Central memory CD8-positive, alpha-beta T cell (primary cell): ENCODE results near the gene SMAD7.

Experiments used
- ATAC-seq: fragments of 150-1000 bp; cut with Tn5 transposase; replicated peaks from 2 replicates; pipeline ENCODE4 v1.10.0; 2022; ENCODE audit warnings: mild to moderate bottlenecking, moderate FRiP score, moderate number of reproducible peaks; ENCODE audit not compliant: poor library complexity, severe bottlenecking; ENCODE audit errors: extremely low read depth
- DNase-seq, 2 donors: peaks; one replicate each; pipeline ENCODE4 v3.0.0; 2021; ENCODE audit warnings: low spot score in 2 of 2
- H3K27ac Mint-ChIP-seq: one replicate; pipeline ENCODE4 v1.8.0; 2022; ENCODE audit warnings: low read depth, mild to moderate bottlenecking, moderate library complexity, mixed read lengths
- H3K27me3 Mint-ChIP-seq: one replicate; pipeline ENCODE4 v1.8.0; 2022; ENCODE audit warnings: mixed read lengths
- H3K36me3 Mint-ChIP-seq: one replicate; pipeline ENCODE4 v1.8.0; 2022; ENCODE audit warnings: mild to moderate bottlenecking, moderate library complexity, mixed read lengths; ENCODE audit not compliant: insufficient read depth
- H3K4me1 Mint-ChIP-seq: one replicate; pipeline ENCODE4 v1.8.0; 2022; ENCODE audit warnings: mixed read lengths
- H3K4me3 Mint-ChIP-seq: one replicate; pipeline ENCODE4 v1.8.0; 2022; ENCODE audit warnings: mild to moderate bottlenecking, moderate library complexity, mixed read lengths
- H3K9me3 Mint-ChIP-seq: one replicate; pipeline ENCODE4 v1.8.0; 2022; ENCODE audit warnings: mixed read lengths

Gene SMAD7, protein sequence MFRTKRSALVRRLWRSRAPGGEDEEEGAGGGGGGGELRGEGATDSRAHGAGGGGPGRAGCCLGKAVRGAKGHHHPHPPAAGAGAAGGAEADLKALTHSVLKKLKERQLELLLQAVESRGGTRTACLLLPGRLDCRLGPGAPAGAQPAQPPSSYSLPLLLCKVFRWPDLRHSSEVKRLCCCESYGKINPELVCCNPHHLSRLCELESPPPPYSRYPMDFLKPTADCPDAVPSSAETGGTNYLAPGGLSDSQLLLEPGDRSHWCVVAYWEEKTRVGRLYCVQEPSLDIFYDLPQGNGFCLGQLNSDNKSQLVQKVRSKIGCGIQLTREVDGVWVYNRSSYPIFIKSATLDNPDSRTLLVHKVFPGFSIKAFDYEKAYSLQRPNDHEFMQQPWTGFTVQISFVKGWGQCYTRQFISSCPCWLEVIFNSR

DNA sequence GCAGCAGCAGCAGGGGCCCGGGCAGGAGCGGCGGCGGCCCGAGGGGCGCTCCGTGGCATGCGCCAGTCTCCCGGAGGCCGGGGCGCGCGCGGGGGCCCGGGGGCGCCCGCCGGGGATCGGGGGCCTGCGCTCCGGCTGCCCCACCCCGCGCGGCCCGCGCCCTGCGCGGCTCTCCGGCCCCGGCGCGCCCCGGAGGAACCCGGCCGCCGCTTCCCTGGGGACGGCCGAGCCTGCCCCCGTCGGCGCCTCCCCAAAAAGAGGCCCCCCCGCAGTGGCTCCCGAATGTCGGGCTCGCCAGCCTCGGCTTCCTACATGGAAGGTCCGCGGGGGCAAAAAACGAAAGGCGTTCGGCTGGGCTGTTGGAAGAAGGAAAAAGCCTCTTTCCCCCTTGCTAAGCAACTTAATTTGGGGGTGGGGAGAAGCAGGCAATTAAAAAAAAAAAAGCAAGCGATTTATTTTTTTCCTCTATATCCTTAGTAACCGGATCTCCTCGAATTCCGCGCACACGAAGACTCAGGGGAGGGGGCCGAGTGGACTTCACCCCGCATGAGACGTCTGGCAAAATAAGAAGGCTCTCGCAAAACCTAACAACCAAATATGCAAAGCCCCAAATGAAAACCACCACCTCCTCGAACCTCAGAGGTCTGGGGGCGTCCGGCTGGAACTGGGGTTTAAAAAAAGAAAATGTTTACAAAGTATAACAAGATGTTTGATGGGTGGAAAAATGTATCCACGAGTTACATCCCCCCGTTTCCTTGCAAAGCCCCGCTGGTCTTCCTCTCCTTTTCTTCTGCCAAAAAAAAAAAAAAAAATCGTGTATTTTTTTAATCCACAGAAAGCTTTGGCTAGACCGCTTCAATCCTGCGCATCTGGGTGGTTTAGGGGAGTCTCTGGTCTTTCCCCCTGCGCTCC, at the start of gene SMAD7:
Gene SMAD7 (minus strand): TSS at position 430 of the 912 bp plus-strand sequence. CDS start 541 bp downstream, outside the sequence.
- ATAC-seq (no peak), DNase-seq (no peak)
- H3K4me3 Mint-ChIP-seq: peak within 1 kb of the TSS; percentile 96

DNA sequence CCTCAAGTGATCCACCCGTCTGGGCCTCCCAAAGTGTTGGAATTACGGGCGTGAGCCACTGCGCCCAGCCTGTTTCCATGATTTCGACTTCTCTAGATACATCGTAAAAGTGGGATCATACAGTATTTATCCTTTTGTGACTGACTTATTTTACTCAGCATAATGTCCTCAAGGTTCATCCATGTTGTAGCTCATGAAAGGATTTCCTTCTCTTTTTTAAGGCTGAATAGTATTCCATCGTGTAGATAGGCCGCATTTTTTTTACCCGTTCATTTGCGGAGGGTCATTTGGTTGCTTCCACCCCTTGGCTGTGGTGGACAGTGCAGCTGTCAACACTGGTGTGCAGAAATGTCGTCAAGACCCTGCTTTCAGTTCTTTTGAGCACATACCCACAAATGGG, 48.8 kb upstream of the SMAD7 start:
- Mint-ChIP-seq H3K4me3 (no peak overlapping the region), H3K4me1 (peaks cover 14% of the 10 kb centered on the region), H3K36me3 (peaks cover 3% of the 10 kb centered on the region), H3K27me3 (peaks cover 27% of the 10 kb centered on the region), H3K9me3 (no peaks in the 10 kb centered on the region), H3K27ac (no peak overlapping the region)
- DNase-seq (no peak), ATAC-seq (no peak)

More for the DNA sequence above, at the start of gene SMAD7:
- no peaks in the 10 kb centered on the region for H3K9me3 Mint-ChIP-seq
- H3K4me1 Mint-ChIP-seq: peaks cover 40% of the 10 kb centered on the region
- no peaks in the 10 kb centered on the region for H3K27me3 Mint-ChIP-seq
- peaks cover 64% of the 10 kb centered on the region for H3K36me3 Mint-ChIP-seq
- H3K27ac Mint-ChIP-seq: peak within 1 kb of the TSS; percentile 100

DNA sequence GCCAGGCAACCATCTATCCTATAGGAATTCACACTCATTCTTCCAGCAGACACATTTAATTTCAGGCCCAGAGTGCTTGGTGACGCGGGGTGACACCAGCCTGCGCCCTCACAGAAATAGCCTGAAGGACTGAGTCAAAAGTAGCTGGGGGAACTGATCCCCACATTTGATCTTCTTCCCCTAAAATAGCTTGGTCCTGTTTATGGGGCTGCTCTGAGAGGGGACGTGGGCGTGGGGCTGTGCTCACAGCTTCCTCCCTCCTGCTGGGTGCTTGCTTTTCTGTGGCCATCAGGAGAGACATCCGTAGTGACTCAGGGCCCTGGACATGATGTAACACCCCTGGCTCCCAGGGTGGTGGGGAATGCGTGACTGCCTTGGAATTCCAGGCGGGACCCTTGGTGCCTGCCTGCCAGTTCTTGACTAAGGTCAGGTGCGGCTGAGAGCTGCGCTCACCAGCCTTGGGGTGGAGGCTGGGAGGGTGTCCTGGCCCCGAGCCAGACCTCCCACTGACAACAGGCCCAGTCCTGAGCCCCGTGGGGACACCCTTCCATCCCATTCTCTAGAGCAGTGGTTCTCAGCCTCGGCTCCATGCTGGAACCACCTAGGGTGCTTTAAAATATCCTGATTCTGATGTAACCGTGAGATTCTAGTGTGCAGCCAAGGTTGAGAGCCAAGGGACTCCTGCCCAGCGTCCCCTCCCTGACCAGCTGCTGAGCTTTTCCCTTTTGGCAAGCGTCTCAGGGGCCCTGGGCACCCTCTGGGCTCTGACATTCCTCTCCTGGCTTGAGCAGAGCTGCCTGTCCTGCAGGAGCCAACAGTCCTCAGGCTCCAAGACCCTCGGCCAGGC, 47.4 kb upstream of the SMAD7 start:
- Mint-ChIP-seq H3K27ac (peak overlapping the region; percentile 80), H3K4me3 (no peak overlapping the region), H3K27me3 (peaks cover 19% of the 10 kb centered on the region), H3K4me1 (peaks cover 14% of the 10 kb centered on the region), H3K36me3 (peaks cover 3% of the 10 kb centered on the region), H3K9me3 (no peaks in the 10 kb centered on the region)
- DNase-seq (no peak), ATAC-seq (no peak)

DNA sequence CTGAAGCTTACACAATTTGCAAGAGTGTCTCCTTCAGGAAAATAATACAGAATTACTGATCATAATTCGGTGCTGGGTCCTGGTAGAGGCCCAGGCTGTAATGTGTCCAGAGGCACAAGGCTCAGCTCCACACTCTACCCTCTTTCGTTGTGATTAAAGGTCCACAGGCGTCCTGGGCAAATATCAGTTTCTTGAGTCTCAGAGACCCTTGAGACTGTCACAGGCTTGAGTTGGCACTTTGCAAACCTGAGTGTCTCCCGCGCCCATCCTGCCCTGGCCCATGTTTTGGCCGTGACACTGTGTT, 46.9 kb upstream of the SMAD7 start:
- Mint-ChIP-seq H3K36me3 (peaks cover 3% of the 10 kb centered on the region), H3K4me1 (peaks cover 14% of the 10 kb centered on the region), H3K9me3 (no peaks in the 10 kb centered on the region), H3K27me3 (peaks cover 19% of the 10 kb centered on the region), H3K27ac (peak overlapping the region; percentile 80), H3K4me3 (no peak overlapping the region)
- ATAC-seq (no peak), DNase-seq (no peak)

DNA sequence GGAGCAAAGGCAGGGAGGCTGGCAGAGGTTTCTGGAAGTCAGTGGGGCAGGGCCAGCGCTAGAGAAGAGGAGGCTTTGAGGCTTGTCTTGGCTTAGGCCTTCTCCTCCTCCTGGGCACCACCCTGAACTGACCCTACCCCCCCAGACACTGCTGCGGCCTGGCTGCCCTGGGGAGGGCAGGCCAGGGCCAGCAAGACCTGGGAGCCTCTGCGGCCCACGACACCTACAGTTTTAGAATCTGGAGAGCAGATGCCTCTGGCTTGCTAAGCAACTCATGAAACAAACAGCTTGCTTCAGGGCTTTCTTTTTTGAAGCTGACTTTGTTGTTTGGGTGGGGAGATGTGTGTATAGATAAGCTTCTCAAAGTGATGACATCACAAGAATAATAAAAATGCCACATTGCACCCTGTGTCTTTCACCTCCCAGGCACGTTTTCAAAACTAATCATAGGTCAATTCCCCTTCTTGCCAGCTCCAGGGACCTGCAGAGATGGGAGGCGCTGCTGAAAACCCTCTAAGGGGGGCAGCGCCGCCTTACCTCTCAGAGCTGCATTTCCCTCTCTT, 46.2 kb upstream of the SMAD7 start:
- peak; percentile 87 for ATAC-seq
- peak in 1 of 2 donors; percentile 38 for DNase-seq
- H3K27ac Mint-ChIP-seq: peak overlapping the region; percentile 80

DNA sequence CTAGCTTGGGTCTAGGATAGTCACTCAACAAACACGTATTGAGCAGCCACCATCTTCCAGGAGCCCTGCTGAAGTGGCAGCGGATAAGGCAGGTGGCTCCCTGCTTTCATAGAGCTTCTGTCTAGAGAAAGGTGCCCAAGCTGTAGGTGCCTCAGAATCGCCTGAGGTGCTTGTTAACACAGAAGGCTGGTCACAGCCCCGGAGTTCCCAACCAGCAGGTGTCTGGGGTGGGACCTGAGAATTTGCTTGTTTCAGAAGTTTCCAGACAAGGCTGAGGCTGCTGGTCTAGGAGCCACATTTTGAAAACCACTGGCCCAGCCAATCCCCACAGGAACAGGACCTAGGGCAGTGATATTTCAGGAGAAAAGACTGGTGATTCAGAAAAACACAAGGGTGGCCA, 45.3 kb upstream of the SMAD7 start:
- peaks cover 3% of the 10 kb centered on the region for H3K36me3 Mint-ChIP-seq
- no peaks in the 10 kb centered on the region for H3K9me3 Mint-ChIP-seq
- H3K27me3 Mint-ChIP-seq: peaks cover 8% of the 10 kb centered on the region
- DNase-seq (no peak), ATAC-seq (no peak)
- peak overlapping the region; percentile 80 for H3K27ac Mint-ChIP-seq
- no peak overlapping the region for H3K4me3 Mint-ChIP-seq
- peaks cover 14% of the 10 kb centered on the region for H3K4me1 Mint-ChIP-seq

More for the DNA sequence above, 46.2 kb upstream of the SMAD7 start:
- Mint-ChIP-seq H3K9me3 (no peaks in the 10 kb centered on the region), H3K27me3 (peaks cover 17% of the 10 kb centered on the region), H3K4me3 (no peak overlapping the region), H3K4me1 (peaks cover 14% of the 10 kb centered on the region), H3K36me3 (peaks cover 3% of the 10 kb centered on the region)

DNA sequence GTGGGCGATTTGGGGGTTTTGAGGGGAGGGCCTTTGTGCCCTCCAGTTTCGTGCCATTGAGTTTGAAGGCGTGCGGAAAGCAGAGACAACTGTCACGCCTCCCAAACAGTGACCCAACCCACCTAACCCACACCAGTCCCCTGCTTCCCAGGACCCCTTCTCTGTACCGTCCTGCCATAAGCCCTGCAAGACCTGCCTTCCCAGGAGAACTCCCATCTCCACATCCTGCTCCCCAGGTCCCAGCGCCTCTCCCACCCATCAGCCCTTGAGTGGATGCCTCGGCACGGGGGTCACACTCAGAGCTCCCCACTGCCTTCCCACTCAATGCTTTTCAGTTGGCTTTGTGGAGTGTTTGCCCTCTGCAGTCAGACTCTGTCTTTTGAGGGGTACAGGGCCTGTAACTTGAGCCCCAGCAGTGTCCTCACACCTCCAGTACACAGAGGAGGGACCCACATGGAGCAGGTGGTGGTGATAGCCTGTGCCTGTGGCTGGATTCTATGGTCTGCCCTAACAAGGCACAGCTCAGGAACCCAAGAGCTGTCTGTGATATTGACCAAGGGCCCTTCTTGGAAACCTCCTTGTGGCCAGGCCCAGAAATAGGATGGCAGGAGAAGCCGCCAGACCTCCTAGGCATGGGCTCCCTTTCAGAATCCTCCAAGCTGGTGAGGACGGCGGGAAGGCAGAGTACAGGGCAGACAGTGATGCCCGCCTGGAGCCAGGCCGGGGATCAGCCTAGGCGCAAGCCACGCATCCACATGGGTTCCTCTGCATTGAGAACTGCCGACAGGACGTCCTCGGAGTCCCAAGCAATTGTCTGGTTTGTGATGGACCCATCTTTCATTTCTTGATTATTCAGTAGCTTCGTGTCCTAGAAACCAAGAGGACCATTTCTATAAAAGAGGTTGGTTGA, 44.4 kb upstream of the SMAD7 start:
- no peaks in the 10 kb centered on the region for H3K36me3 Mint-ChIP-seq
- H3K27ac Mint-ChIP-seq: peak overlapping the region; percentile 35
- H3K4me3 Mint-ChIP-seq: no peak overlapping the region
- peaks cover 8% of the 10 kb centered on the region for H3K27me3 Mint-ChIP-seq
- no peak for DNase-seq
- no peak for ATAC-seq
- H3K9me3 Mint-ChIP-seq: no peaks in the 10 kb centered on the region
- H3K4me1 Mint-ChIP-seq: peaks cover 14% of the 10 kb centered on the region

DNA sequence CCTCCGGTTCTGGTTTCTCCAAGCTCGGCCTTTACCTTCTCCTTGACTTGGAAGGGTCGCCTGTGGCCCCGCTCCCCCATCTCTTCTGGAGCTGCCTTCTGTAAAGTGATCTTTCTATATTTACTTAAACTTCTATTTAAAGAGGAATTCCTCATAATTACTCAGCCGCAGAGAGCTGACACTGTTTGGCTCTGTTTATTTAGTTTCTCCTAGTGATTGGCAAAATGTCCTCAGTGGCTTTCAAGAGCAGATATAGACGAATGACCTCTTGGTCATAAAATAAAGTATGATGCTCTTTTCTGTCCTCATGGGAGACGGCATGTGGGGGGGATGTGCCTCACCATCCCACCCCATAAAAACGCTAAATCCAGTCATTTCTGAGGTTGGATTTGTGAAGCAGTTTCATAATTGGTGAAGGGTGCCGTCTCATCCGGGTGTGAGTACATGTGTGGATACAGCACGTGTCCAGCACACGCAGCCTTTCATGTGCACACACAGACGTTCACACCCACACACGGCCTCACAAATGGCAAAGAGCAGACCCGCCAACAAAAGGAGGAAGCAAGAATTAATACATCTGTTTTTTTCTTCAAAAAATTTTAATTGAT, 43.4 kb upstream of the SMAD7 start:
- Mint-ChIP-seq H3K27me3 (peaks cover 8% of the 10 kb centered on the region), H3K27ac (peak overlapping the region; percentile 0), H3K36me3 (no peaks in the 10 kb centered on the region), H3K4me3 (no peak overlapping the region), H3K4me1 (peaks cover 14% of the 10 kb centered on the region), H3K9me3 (no peaks in the 10 kb centered on the region)
- DNase-seq (no peak), ATAC-seq (no peak)

DNA sequence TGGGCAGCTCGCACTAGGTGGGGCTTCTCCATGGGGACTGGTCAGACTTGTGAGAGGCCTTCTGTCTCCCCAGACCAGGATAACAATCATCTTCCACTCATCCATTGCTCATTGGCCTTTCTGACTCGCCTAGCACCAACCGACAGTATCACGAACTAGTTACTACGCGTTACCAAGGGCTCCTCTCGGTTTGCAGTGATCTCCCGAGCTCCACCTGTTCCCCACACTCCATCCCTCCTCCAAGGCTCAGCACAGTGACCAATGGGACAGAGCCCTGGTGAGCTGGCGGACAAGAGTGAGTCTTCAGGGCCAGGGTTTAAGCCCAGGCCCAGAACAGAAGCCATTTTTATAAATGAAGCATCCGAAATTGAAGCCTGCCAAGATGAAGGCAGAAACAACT, 42.8 kb upstream of the SMAD7 start:
- Mint-ChIP-seq H3K27ac (peak overlapping the region; percentile 0), H3K9me3 (no peaks in the 10 kb centered on the region), H3K4me3 (no peak overlapping the region), H3K27me3 (peaks cover 8% of the 10 kb centered on the region), H3K36me3 (no peaks in the 10 kb centered on the region), H3K4me1 (peaks cover 14% of the 10 kb centered on the region)
- ATAC-seq (no peak), DNase-seq (no peak)

DNA sequence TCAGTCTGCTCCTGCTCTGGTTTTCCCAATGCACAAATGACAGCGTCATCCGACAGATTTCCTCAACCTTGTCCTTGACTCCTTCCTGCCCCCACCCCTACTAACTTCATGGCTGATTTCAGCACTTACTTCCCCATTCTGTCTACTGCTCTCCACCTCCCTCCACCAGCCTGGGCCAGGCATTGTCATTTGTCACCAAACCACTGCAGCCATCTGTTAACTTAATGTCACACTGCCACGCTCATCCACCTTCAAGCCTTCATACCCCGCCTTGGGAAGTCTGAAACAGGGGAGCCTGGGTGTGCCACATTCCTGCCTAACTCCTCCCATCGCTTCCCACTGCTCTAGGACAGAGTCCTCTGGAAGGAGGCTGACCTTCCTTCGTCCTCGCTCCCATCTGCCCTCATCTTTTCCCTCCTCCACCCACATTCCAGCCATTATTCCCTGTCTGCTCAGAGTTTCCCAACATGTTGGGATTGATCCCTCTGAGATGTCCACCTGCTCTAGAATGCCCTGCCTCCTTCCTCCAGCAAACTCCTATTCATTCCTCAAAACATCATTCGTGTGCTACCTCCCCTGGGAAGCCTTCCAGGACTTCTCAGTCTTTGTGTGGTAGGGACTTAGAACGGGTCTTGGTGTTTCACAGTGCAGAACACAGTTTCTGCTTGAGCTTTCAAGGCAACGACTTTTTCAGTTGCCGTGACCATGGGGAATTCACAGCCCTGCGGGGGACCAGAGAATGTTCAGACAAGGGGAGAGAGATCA, 42.2 kb upstream of the SMAD7 start:
- ATAC-seq (no peak), DNase-seq (no peak)
- Mint-ChIP-seq H3K36me3 (no peaks in the 10 kb centered on the region), H3K27ac (peak overlapping the region; percentile 0), H3K4me1 (peaks cover 14% of the 10 kb centered on the region), H3K4me3 (no peak overlapping the region), H3K27me3 (peaks cover 8% of the 10 kb centered on the region), H3K9me3 (no peaks in the 10 kb centered on the region)
